Stimulated activated CD4-positive, alpha-beta T cell treated with anti-CD3 and anti-CD28 coated beads, Interleukin-12 subunit alpha, Interleukin-12 subunit beta, amount 100 ng/mL, for 4 hours (primary cell): ENCODE data around the gene PTPRN2.
"Not testable (repeated sequence)": the region's sequence is repeated elsewhere in the genome, so short reads cannot be mapped to it uniquely, and the experiment has no call there.

Experiments used
- DNase-seq: peaks from one replicate; pipeline ENCODE4 v3.0.0-alpha.2; 2020

Gene PTPRN2

GRCh38 chr7:157674715-157675426 lies 912.8 kb downstream of the PTPRN2 start:
- no peak for DNase-seq

GRCh38 chr7:157674027-157674714 lies 913.5 kb downstream of the PTPRN2 start:
- no peak for DNase-seq

- DNase-seq = no peak
Measured at GRCh38 chr7:157673573-157673972, 914.0 kb downstream of the PTPRN2 start.

- no peak for DNase-seq
Measured at GRCh38 chr7:157671358-157672255, 916.0 kb downstream of the PTPRN2 start.

- no peak for DNase-seq
Measured at GRCh38 chr7:157670490-157671357, 916.9 kb downstream of the PTPRN2 start.

- no peak for DNase-seq
Measured at GRCh38 chr7:157669768-157670351, 917.8 kb downstream of the PTPRN2 start.

GRCh38 chr7:157668884-157669767 lies 918.5 kb downstream of the PTPRN2 start:
- DNase-seq = no peak

- DNase-seq = no peak
Measured at GRCh38 chr7:157668221-157668883, 919.3 kb downstream of the PTPRN2 start.

- no peak for DNase-seq
Measured at GRCh38 chr7:157667731-157668130, 919.9 kb downstream of the PTPRN2 start.

GRCh38 chr7:157667261-157667660 lies 920.4 kb downstream of the PTPRN2 start:
- no peak for DNase-seq

- no peak for DNase-seq
Measured at GRCh38 chr7:157666530-157667040, 921.0 kb downstream of the PTPRN2 start.

GRCh38 chr7:157665634-157665988 lies 922.0 kb downstream of the PTPRN2 start:
- not testable (repeated sequence) for DNase-seq

GRCh38 chr7:157664871-157665633 lies 922.6 kb downstream of the PTPRN2 start:
- DNase-seq = no peak

- no peak for DNase-seq
Measured at GRCh38 chr7:157664034-157664433, 923.6 kb downstream of the PTPRN2 start.

GRCh38 chr7:157662981-157663716 lies 924.5 kb downstream of the PTPRN2 start:
- no peak for DNase-seq

- DNase-seq = no peak
Measured at GRCh38 chr7:157662110-157662791, 925.4 kb downstream of the PTPRN2 start.

- no peak for DNase-seq
Measured at GRCh38 chr7:157661611-157661975, 926.0 kb downstream of the PTPRN2 start.

GRCh38 chr7:157660971-157661610 lies 926.5 kb downstream of the PTPRN2 start:
- DNase-seq = no peak
